ENCODE data around the gene CCL14.
"Not testable (repeated sequence)": the region's sequence is repeated elsewhere in the genome, so short reads cannot be mapped to it uniquely, and the experiment has no call there.

CCL14 gene

DNA sequence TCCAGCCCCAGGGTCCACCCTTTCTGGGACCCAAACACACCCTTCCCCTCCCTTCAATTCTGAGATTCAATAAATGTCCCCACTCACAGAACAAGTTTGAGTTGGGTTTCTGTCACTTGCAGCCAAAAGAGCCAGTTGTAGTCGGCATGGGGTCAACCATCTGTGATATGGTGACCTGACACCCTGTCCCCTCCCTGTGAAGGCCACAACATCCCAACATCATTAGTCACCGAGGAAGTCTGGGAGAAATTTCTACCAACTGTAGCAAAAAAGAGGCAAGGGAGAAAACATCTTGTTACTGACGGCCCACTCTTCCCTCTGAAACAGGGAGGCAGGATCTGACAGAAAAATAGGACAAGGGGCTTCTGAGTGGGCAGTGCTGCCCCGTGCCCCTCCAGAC is 42.4 kb downstream of the CCL14 start:
- no peak overlapping the region for H3K4me3 ChIP-seq (ENCODE audit: low read depth, low read length)
- no peak for DNase-seq (ENCODE audit: low read depth)
- TF ChIP-seq CTCF (IDR thresholded peaks at IDR 0.05; ENCODE audit: insufficient read depth, low read depth, low read length, missing control alignments) = no peak

DNA sequence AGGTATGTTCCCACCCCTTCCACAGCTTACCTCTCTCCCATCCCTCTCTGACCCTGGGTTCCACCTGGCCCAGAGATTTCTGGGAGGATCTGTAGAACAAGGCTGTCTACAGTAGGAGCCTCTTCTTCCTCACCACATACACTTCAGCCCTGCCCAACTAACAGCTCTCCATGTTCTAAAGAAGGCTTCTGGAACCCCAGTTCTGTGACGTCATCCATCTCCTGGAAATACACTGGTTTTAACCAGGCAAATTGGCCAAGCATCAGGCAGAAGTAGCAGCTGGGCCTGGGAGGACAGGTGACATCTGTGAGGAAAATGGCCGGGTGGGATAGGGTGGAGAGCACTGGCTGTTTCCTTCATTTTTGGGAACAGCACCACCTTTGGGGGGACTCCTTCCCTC is 43.0 kb downstream of the CCL14 start, which contains the start of gene LYZL6:
Gene LYZL6, minus strand, starts transcription at position 177 of the 400 bp plus-strand sequence. CDS start 4,357 bp downstream, outside the sequence.
- H3K4me3 ChIP-seq (ENCODE audit: low read depth, low read length) = no peak within 1 kb of the TSS
- DNase-seq (ENCODE audit: low read depth) = no peak
- no peak for TF ChIP-seq CTCF (IDR thresholded peaks at IDR 0.05; ENCODE audit: insufficient read depth, low read depth, low read length, missing control alignments)

GRCh38 chr17:35942588-35943186 is 43.8 kb downstream of the CCL14 start:
- TF ChIP-seq CTCF (IDR thresholded peaks at IDR 0.05; ENCODE audit: insufficient read depth, low read depth, low read length, missing control alignments) = no peak
- H3K4me3 ChIP-seq (ENCODE audit: low read depth, low read length) = no peak overlapping the region
- no peak for DNase-seq (ENCODE audit: low read depth)

DNA sequence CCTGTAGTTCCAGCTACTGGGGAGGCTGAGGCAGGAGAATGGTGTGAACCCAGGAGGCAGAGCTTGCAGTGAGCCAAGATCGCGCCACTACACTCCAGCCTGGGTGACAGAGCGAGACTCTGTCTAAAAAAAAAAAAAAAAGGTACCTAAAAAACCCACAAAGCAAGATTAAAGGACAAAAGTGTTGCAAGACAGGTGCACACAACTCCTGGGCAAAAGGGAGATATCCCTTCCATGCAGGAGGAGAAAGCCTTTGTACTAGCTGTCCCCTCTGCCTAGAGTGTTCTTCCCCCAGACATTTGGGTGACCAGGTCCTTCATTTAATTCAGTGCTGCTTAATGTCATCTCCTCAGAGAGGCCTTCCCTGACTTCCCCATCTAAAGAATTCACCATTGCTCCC is 48.0 kb downstream of the CCL14 start:
- not testable (repeated sequence) for H3K4me3 ChIP-seq (ENCODE audit: low read depth, low read length); DNase-seq (ENCODE audit: low read depth)

GRCh38 chr17:35936063-35936462 is 50.5 kb downstream of the CCL14 start:
- DNase-seq (ENCODE audit: low read depth) = no peak
- H3K4me3 ChIP-seq (ENCODE audit: low read depth, low read length) = no peak overlapping the region
- no peak for TF ChIP-seq CTCF (IDR thresholded peaks at IDR 0.05; ENCODE audit: insufficient read depth, low read depth, low read length, missing control alignments)

- TF ChIP-seq CTCF (IDR thresholded peaks at IDR 0.05; ENCODE audit: insufficient read depth, low read depth, low read length, missing control alignments) = no peak
- DNase-seq (ENCODE audit: low read depth) = no peak
- H3K4me3 ChIP-seq (ENCODE audit: low read depth, low read length) = no peak overlapping the region
These were observed 51.8 kb downstream of the CCL14 start for GRCh38 chr17:35934760-35935159.
